Mesenchymal stem cell (in vitro differentiated cells and primary cell): Measurements from ENCODE around the gene NUAK1. TPM values are rescaled to one million over a fixed set of nuclear protein-coding genes. Genes with fewer than 3 reads are reported as not detected.

ENCODE experiments used
- DNase-seq: peaks from one replicate; pipeline ENCODE4 v3.0.0-alpha.2; 2013
- H2AFZ ChIP-seq: one replicate; pipeline ENCODE4 v1.6.1; 2013; ENCODE audit warnings: low read depth, mild to moderate bottlenecking, control low read depth, inconsistent platforms, low read length, moderate library complexity
- H2AK5ac ChIP-seq: 2 replicates; pipeline ENCODE4 v1.6.1; 2013; ENCODE audit warnings: low read length, moderate library complexity, mild to moderate bottlenecking, inconsistent platforms; ENCODE audit not compliant: severe bottlenecking
- H2BK120ac ChIP-seq: one replicate; pipeline ENCODE4 v1.6.1; 2013; ENCODE audit warnings: low read depth, mild to moderate bottlenecking, inconsistent platforms, low read length, moderate library complexity
- H2BK12ac ChIP-seq, 2 experiments: one replicate each; pipeline ENCODE4 v1.6.1; 2013; ENCODE audit warnings: inconsistent platforms in 2 of 2, low read length in 2 of 2, mild to moderate bottlenecking in 2 of 2, moderate library complexity in 2 of 2, control low read depth in 1 of 2
- H2BK15ac ChIP-seq: one replicate; pipeline ENCODE4 v1.6.1; 2013; ENCODE audit warnings: mild to moderate bottlenecking, low read depth, inconsistent platforms; ENCODE audit not compliant: poor library complexity, severe bottlenecking
- H2BK5ac ChIP-seq: 2 replicates; pipeline ENCODE4 v1.6.1; 2013; ENCODE audit warnings: low read depth, mild to moderate bottlenecking, low read length, control low read depth, inconsistent platforms; ENCODE audit not compliant: poor library complexity, severe bottlenecking
- H3K14ac ChIP-seq, 2 experiments: one replicate each; pipeline ENCODE4 v1.6.1; 2013; ENCODE audit warnings: inconsistent platforms in 2 of 2, low read length in 2 of 2, control low read depth in 1 of 2, mild to moderate bottlenecking in 1 of 2, moderate library complexity in 1 of 2
- H3K18ac ChIP-seq, 2 experiments: one replicate each; pipeline ENCODE4 v1.6.1; 2013; ENCODE audit warnings: inconsistent platforms in 2 of 2, low read length in 2 of 2, control low read depth in 1 of 2, low read depth in 1 of 2, mild to moderate bottlenecking in 1 of 2
- H3K23ac ChIP-seq, 2 experiments: one replicate each; pipeline ENCODE4 v1.6.1; 2013; ENCODE audit warnings: inconsistent platforms in 2 of 2, low read length in 2 of 2, mild to moderate bottlenecking in 2 of 2, moderate library complexity in 2 of 2, control low read depth in 1 of 2
- H3K27ac ChIP-seq: 2 replicates; pipeline ENCODE4 v1.5.1; 2013; ENCODE audit warnings: mild to moderate bottlenecking, moderate library complexity, low read length, control low read depth, inconsistent platforms; ENCODE audit not compliant: poor library complexity, severe bottlenecking
- H3K27me3 ChIP-seq, 2 experiments: 2 replicates each; pipeline versions ENCODE4 v1.6.1 to v1.7.0; 2013; ENCODE audit warnings: low read length in 2 of 2, mild to moderate bottlenecking in 2 of 2, moderate library complexity in 2 of 2, control low read depth in 1 of 2, inconsistent platforms in 1 of 2; ENCODE audit not compliant: control insufficient read depth in 1 of 2, insufficient read depth in 1 of 2
- H3K36me3 ChIP-seq, 2 experiments: 2 replicates each; pipeline versions ENCODE4 v1.6.1 to v1.7.0; 2013; ENCODE audit warnings: low read length in 2 of 2, control low read depth in 1 of 2, inconsistent platforms in 1 of 2, low read depth in 1 of 2, mild to moderate bottlenecking in 1 of 2; ENCODE audit not compliant: insufficient read depth in 2 of 2, control insufficient read depth in 1 of 2
- H3K4ac ChIP-seq, 2 experiments: one replicate each; pipeline ENCODE4 v1.6.1; 2013; ENCODE audit warnings: inconsistent platforms in 2 of 2, low read length in 2 of 2, mild to moderate bottlenecking in 2 of 2, moderate library complexity in 2 of 2, control low read depth in 1 of 2, low read depth in 1 of 2
- H3K4me1 ChIP-seq: 2 replicates; pipeline ENCODE4 v1.6.1; 2013; ENCODE audit warnings: low read depth, low read length, control low read depth; ENCODE audit not compliant: control insufficient read depth, insufficient read depth
- H3K4me2 ChIP-seq: 2 replicates; pipeline ENCODE4 v1.6.1; 2013; ENCODE audit warnings: low read length, mild to moderate bottlenecking, inconsistent platforms; ENCODE audit not compliant: poor library complexity, severe bottlenecking
- H3K4me3 ChIP-seq, 2 experiments: 2 replicates each; pipeline versions ENCODE4 v1.5.1 to v1.7.0; 2013; ENCODE audit warnings: low read length in 2 of 2, mild to moderate bottlenecking in 2 of 2, control low read depth in 1 of 2, low read depth in 1 of 2; ENCODE audit not compliant: insufficient read depth in 1 of 2
- H3K79me1 ChIP-seq: replicated peaks from 2 replicates; pipeline ENCODE4 v1.6.1; 2013; ENCODE audit warnings: mild to moderate bottlenecking, control low read depth, low read length, inconsistent platforms; ENCODE audit not compliant: poor library complexity, severe bottlenecking
- H3K9ac ChIP-seq: 2 replicates; pipeline ENCODE4 v1.7.0; 2013; ENCODE audit warnings: mild to moderate bottlenecking, low read length, moderate library complexity
- H3K9me3 ChIP-seq: 2 replicates; pipeline ENCODE4 v1.7.0; 2013; ENCODE audit warnings: mild to moderate bottlenecking, low read length; ENCODE audit not compliant: control insufficient read depth
- H4K8ac ChIP-seq: one replicate; pipeline ENCODE4 v1.6.1; 2013; ENCODE audit warnings: inconsistent platforms, mild to moderate bottlenecking, low read length, moderate library complexity
- H4K91ac ChIP-seq: one replicate; pipeline ENCODE4 v1.6.1; 2013; ENCODE audit warnings: mild to moderate bottlenecking, low read length, inconsistent platforms
- WGBS: methylation state at CpG from one replicate; pipeline ENCODE4 v1.1.7; 2013; ENCODE audit warnings: mixed read lengths; 5-methylcytosine and 5-hydroxymethylcytosine counted together
- polyA plus RNA-seq, 2 experiments: library from polyadenylated mRNA; stranded (reverse); fragments of 200-250 nt; gene quantifications; one replicate each; pipeline ENCODE4 v1.2.3, GENCODE V29; 2013

The NUAK1 gene
- 8.2 TPM for polyA plus RNA-seq (2013, experiment 1 of 2)
- 7.9 TPM for polyA plus RNA-seq (2013, experiment 2 of 2)

- H3K36me3 ChIP-seq = peaks cover 0 to 4% of the 10 kb centered on the region in 2 experiments
Measured at GRCh38 chr12:106138633-106139421, at the start of gene NUAK1. TSS of gene NUAK1 (minus strand) at chr12:106138954. CDS start at chr12:106138653, 301 bp downstream.

GRCh38 chr12:106188256-106188655 is 49.5 kb upstream of the NUAK1 start:
- H3K23ac ChIP-seq = no peak overlapping the region
- 67% methylated on average over 9 of the region's 10 CpGs for WGBS
- H3K18ac ChIP-seq = no peak overlapping the region
- peaks cover 0 to 5% of the 10 kb centered on the region in 2 experiments for H3K27me3 ChIP-seq
- H3K27ac ChIP-seq = no peak overlapping the region
- H2BK5ac ChIP-seq = no peak overlapping the region
- H2BK15ac ChIP-seq = no peak overlapping the region
- H3K14ac ChIP-seq = no peak overlapping the region
- H3K79me1 ChIP-seq = no peaks in the 10 kb centered on the region
- no peaks in the 10 kb centered on the region for H3K36me3 ChIP-seq
- DNase-seq = no peak
- H4K91ac ChIP-seq = no peak overlapping the region
- no peak overlapping the region for H3K9ac ChIP-seq
- H3K4ac ChIP-seq = no peak overlapping the region
- H3K4me2 ChIP-seq = no peak overlapping the region
- H3K4me1 ChIP-seq = no peaks in the 10 kb centered on the region
- no peak overlapping the region for H4K8ac ChIP-seq
- H3K4me3 ChIP-seq = no peak overlapping the region
- no peak overlapping the region for H2BK120ac ChIP-seq
- no peak overlapping the region for H2AFZ ChIP-seq
- H2BK12ac ChIP-seq = no peak overlapping the region
- H3K9me3 ChIP-seq = no peaks in the 10 kb centered on the region
- H2AK5ac ChIP-seq = no peak overlapping the region

More at GRCh38 chr12:106138633-106139421, at the start of gene NUAK1:
- Histone ChIP-seq H3K79me1 (peaks cover 14% of the 10 kb centered on the region), H2BK15ac (peak within 1 kb of the TSS; percentile 99), H4K91ac (peak within 1 kb of the TSS; percentile 97), H4K8ac (peak within 1 kb of the TSS; percentile 98), H3K18ac (peak within 1 kb of the TSS; percentile 97 to 98), H3K27me3 (no peaks in the 10 kb centered on the region), H3K4me2 (peak within 1 kb of the TSS; percentile 86), H2AFZ (peak within 1 kb of the TSS; percentile 77), H3K14ac (peak within 1 kb of the TSS; percentile 65 to 86), H2BK5ac (peak within 1 kb of the TSS; percentile 99), H2BK120ac (peak within 1 kb of the TSS; percentile 96), H3K9ac (peak within 1 kb of the TSS; percentile 93), H3K4me3 (peak within 1 kb of the TSS; percentile 83 to 87), H3K4me1 (peaks cover 16% of the 10 kb centered on the region), H2BK12ac (peak within 1 kb of the TSS; percentile 65 to 91), H3K4ac (peak within 1 kb of the TSS; percentile 95 to 98), H3K27ac (peak within 1 kb of the TSS; percentile 80), H2AK5ac (peak within 1 kb of the TSS; percentile 49), H3K9me3 (no peaks in the 10 kb centered on the region), H3K23ac (peak within 1 kb of the TSS; percentile 97 to 99)
- WGBS = under 1% methylated on average over 71 of the region's 106 CpGs
- DNase-seq = peak; percentile 63

- Histone ChIP-seq H3K4me1 (no peaks in the 10 kb centered on the region), H3K36me3 (no peaks in the 10 kb centered on the region), H2AK5ac (no peak overlapping the region), H3K18ac (no peak overlapping the region), H2BK15ac (no peak overlapping the region), H2BK5ac (no peak overlapping the region), H3K27me3 (peaks cover 0 to 5% of the 10 kb centered on the region in 2 experiments), H3K9ac (no peak overlapping the region), H3K23ac (no peak overlapping the region), H3K4ac (no peak overlapping the region), H3K4me3 (no peak overlapping the region), H3K14ac (peak overlapping the region in 1 of 2 experiments; percentile 16), H2BK12ac (no peak overlapping the region), H3K79me1 (no peaks in the 10 kb centered on the region), H3K9me3 (no peaks in the 10 kb centered on the region), H3K27ac (no peak overlapping the region), H2BK120ac (no peak overlapping the region), H3K4me2 (no peak overlapping the region), H4K8ac (no peak overlapping the region), H2AFZ (no peak overlapping the region), H4K91ac (no peak overlapping the region)
- no CpG with 5 or more reads among the region's 1 CpG for WGBS
- no peak for DNase-seq
Measured at GRCh38 chr12:106187842-106188241, 49.1 kb upstream of the NUAK1 start.

- Histone ChIP-seq H3K27ac (no peak overlapping the region), H4K91ac (no peak overlapping the region)
- 46% methylated on average over 5 of the region's 6 CpGs for WGBS
Measured at GRCh38 chr12:106187155-106187789, 48.5 kb upstream of the NUAK1 start.

More at GRCh38 chr12:106187155-106187789, 48.5 kb upstream of the NUAK1 start:
- no peak overlapping the region for H3K4ac ChIP-seq
- no peak overlapping the region for H4K8ac ChIP-seq
- H3K9me3 ChIP-seq = no peaks in the 10 kb centered on the region
- H3K18ac ChIP-seq = no peak overlapping the region
- no peak overlapping the region for H3K23ac ChIP-seq
- H2AFZ ChIP-seq = no peak overlapping the region
- no peak overlapping the region for H2BK120ac ChIP-seq
- no peak overlapping the region for H2BK5ac ChIP-seq
- H3K36me3 ChIP-seq = no peaks in the 10 kb centered on the region
- H2BK15ac ChIP-seq = no peak overlapping the region
- H3K27me3 ChIP-seq = peaks cover 0 to 5% of the 10 kb centered on the region in 2 experiments
- no peak overlapping the region for H2BK12ac ChIP-seq
- H3K79me1 ChIP-seq = no peaks in the 10 kb centered on the region
- no peak overlapping the region for H3K9ac ChIP-seq
- no peak overlapping the region for H3K14ac ChIP-seq
- no peak overlapping the region for H3K4me2 ChIP-seq
- DNase-seq = no peak
- H3K4me3 ChIP-seq = no peak overlapping the region
- H3K4me1 ChIP-seq = no peaks in the 10 kb centered on the region
- H2AK5ac ChIP-seq = no peak overlapping the region
